ENCODE measurements around the gene KIAA1328. TPM values are rescaled to one million over a fixed set of nuclear protein-coding genes. Genes with fewer than 3 reads are reported as not detected.

KIAA1328 gene
- total and polyA plus RNA-seq, 9 of the 15 experiments (the other 6 are each of a cell fraction or from before 2014, with no cell fraction given): 4.0 to 8.6 (median 7.4) TPM

- no peaks in the 10 kb centered on the region for H3K79me2 ChIP-seq (ENCODE audit: control insufficient read depth, insufficient read depth, low read length)
- ATAC-seq: no peak
- WGBS (ENCODE audit: insufficient coverage, low coverage, missing lambda C conversion rate): under 1% methylated on average over 7 of the region's 7 CpGs
- no peak overlapping the region for H3K4me3 ChIP-seq
- FAIRE-seq: no peak
- no TSS peak for BruUV-seq (replicated peaks)
- ChIA-PET POLR2A (no interaction called here), CTCF (ENCODE audit: low intra/inter-chr PET ratio) (no interaction called here)
- no peak overlapping the region for H3K9ac ChIP-seq (ENCODE audit: insufficient read depth in 1 of 2, low read depth in 2 of 2, low read length in 2 of 2)
- in situ Hi-C loops (cut with MboI) (no loop called here), intact Hi-C loops (cut with micrococcal nuclease) (no loop called here)
- no peaks in the 10 kb centered on the region for H3K9me3 ChIP-seq (replicated peaks; ENCODE audit: control insufficient read depth, insufficient read depth, low read depth, low read length)
- H2AFZ ChIP-seq (ENCODE audit: low read depth, low read length): no peak overlapping the region
- no peaks in the 10 kb centered on the region for H3K27me3 ChIP-seq (ENCODE audit: control insufficient read depth in 2 of 2, insufficient read depth in 2 of 2, low read length in 2 of 2)
- H3K36me3 ChIP-seq (ENCODE audit: control insufficient read depth, insufficient read depth, low read length): no peaks in the 10 kb centered on the region
- no peaks in the 10 kb centered on the region for H3K9me1 ChIP-seq (ENCODE audit: control insufficient read depth, insufficient read depth, low read length)
- H3K4me2 ChIP-seq (ENCODE audit: insufficient read depth, low read length): no peak overlapping the region
- no peaks in the 10 kb centered on the region for H3K4me1 ChIP-seq (replicated peaks in 1 of 2; ENCODE audit: control insufficient read depth in 2 of 2, insufficient read depth in 2 of 2, low read length in 2 of 2)
- DNase-seq (ENCODE audit: extremely low read depth in 1 of 4, low spot score in 3 of 4): no peak
- no peaks in the 10 kb centered on the region for H4K20me1 ChIP-seq (replicated peaks; ENCODE audit: control insufficient read depth, insufficient read depth, low read length)
- no peak overlapping the region for H3K27ac ChIP-seq (ENCODE audit: extremely low read depth, low read depth, low read length)
- TF ChIP-seq POLR2B (IDR thresholded peaks at IDR 0.05; ENCODE audit: low read depth, partially characterized antibody) (no peak), E2F8 (IDR thresholded peaks at IDR 0.05; ENCODE audit: low read depth, partially characterized antibody) (no peak), HINFP (tag; conservative IDR thresholded peaks at IDR 0.05; ENCODE audit: low read depth) (no peak), E2F4 (CRISPR knock-in tag; IDR thresholded peaks at IDR 0.05; ENCODE audit: low read depth) (no peak), POLR2AphosphoS5 (IDR thresholded peaks at IDR 0.05; ENCODE audit: control insufficient read depth, insufficient read depth, low read depth, low read length) (no peak), EHMT2 (IDR thresholded peaks at IDR 0.05) (no peak), RERE (CRISPR knock-in tag; IDR thresholded peaks at IDR 0.05; ENCODE audit: borderline replicate concordance) (no peak), TAF1 (IDR thresholded peaks at IDR 0.05; ENCODE audit: control insufficient read depth, extremely low read depth, insufficient read depth, low read length, severe bottlenecking) (no peak)
Observed at GRCh38 chr18:37219257-37219656, 390.3 kb downstream of the KIAA1328 start.

Measured in K562 (cell line).